GM12878 (cell line): ENCODE results near the gene LARP1B. TPM values are rescaled to one million over a fixed set of nuclear protein-coding genes. Genes with fewer than 3 reads are reported as not detected.

Experiments used
- ATAC-seq: fragments of 200-7000 bp; cut with Tn5 transposase; 3 replicates; pipeline ENCODE4 v1.9.1; 2020; ENCODE audit warnings: mild to moderate bottlenecking, moderate library complexity
- BruUV-seq: library from RNA; stranded (reverse); fragments of 400-500 nt; replicated peaks from 2 replicates; lab custom pipeline; 2021; lab: Mats Ljungman, UMichigan
- CTCF ChIA-PET: fragments of 300-600 bp; sonication (Branson Sonifier 250); formaldehyde crosslinking; extraction: SDS; loops from one replicate; lab custom pipeline; 2021; ENCODE audit warnings: inconsistent platforms; lab: Yijun Ruan, JAX
- POLR2A ChIA-PET: fragments of 350-600 bp; formaldehyde crosslinking; extraction: SDS; loops from one replicate; lab custom pipeline; 2021; ENCODE audit warnings: inconsistent platforms; lab: Charles Lee
- RAD21 ChIA-PET: fragments of 300-600 bp; sonication (Branson Sonifier 250); formaldehyde crosslinking; loops from one replicate; lab custom pipeline; 2023; ENCODE audit warnings: antibody characterized with exemption; ENCODE audit not compliant: unreplicated experiment; lab: Charles Lee
- SMC1A ChIA-PET: fragments of 300-600 bp; sonication (Branson Sonifier 250); formaldehyde crosslinking; loops from one replicate; lab custom pipeline; 2023; ENCODE audit not compliant: unreplicated experiment, uncharacterized antibody; lab: Charles Lee
- DNase-seq: peaks from one replicate; pipeline ENCODE4 v3.0.0-alpha.2; 2011; ENCODE audit warnings: low read depth, low spot score
- FAIRE-seq: peaks from 3 replicates; lab custom pipeline; 2011; peaks lifted over from hg19 to GRCh38; lab: Jason Lieb, UNC
- H2AFZ ChIP-seq: 2 replicates; pipeline ENCODE4 v1.6.0; 2011; ENCODE audit warnings: low read depth, low read length, control low read depth; ENCODE audit not compliant: control insufficient read depth
- H3K27ac ChIP-seq: 2 replicates; pipeline ENCODE4 v1.5.1; 2011; ENCODE audit warnings: control low read depth; ENCODE audit not compliant: control insufficient read depth, insufficient read depth
- H3K27me3 ChIP-seq, 2 experiments: replicated peaks in 1 of 2; 2 replicates each; pipeline versions ENCODE4 v1.6.0 to v1.6.1; 2011; ENCODE audit warnings: low read length in 1 of 2; ENCODE audit not compliant: control insufficient read depth in 2 of 2, insufficient read depth in 2 of 2
- H3K36me3 ChIP-seq, 2 experiments: 2 replicates each; pipeline ENCODE4 v1.5.1; 2011; ENCODE audit warnings: low read length in 1 of 2; ENCODE audit not compliant: control insufficient read depth in 2 of 2, insufficient read depth in 2 of 2
- H3K4me1 ChIP-seq: 2 replicates; pipeline ENCODE4 v1.6.1; 2011; ENCODE audit warnings: mild to moderate bottlenecking, low read length, moderate library complexity, mixed read lengths; ENCODE audit not compliant: control insufficient read depth, insufficient read depth
- H3K4me2 ChIP-seq: 2 replicates; pipeline ENCODE4 v1.6.0; 2011; ENCODE audit warnings: control low read depth; ENCODE audit not compliant: control insufficient read depth, insufficient read depth
- H3K4me3 ChIP-seq: fragments of 200-600 bp; sonication (generic); 2 replicates; pipeline ENCODE4 v1.5.1; 2016
- H3K79me2 ChIP-seq: 2 replicates; pipeline ENCODE4 v1.6.0; 2011; ENCODE audit warnings: low read length; ENCODE audit not compliant: control insufficient read depth, insufficient read depth
- H3K9ac ChIP-seq: 2 replicates; pipeline ENCODE4 v1.8.0; 2011; ENCODE audit warnings: low read length, control low read depth, mixed read lengths; ENCODE audit not compliant: control insufficient read depth, insufficient read depth
- H3K9me3 ChIP-seq: replicated peaks from 3 replicates; pipeline ENCODE4 v1.5.1; 2011; ENCODE audit warnings: mild to moderate bottlenecking, low read length; ENCODE audit not compliant: control insufficient read depth, insufficient read depth
- H4K20me1 ChIP-seq: 2 replicates; pipeline ENCODE4 v1.6.0; 2011; ENCODE audit not compliant: control insufficient read depth, insufficient read depth
- ATF3 ChIP-seq: IDR thresholded peaks from 2 replicates; pipeline ENCODE4 v1.6.1; 2011; ENCODE audit warnings: low read depth, mild to moderate bottlenecking, low read length, moderate library complexity, borderline replicate concordance; ENCODE audit errors: extremely low read depth
- ATF7 ChIP-seq: fragments of 450-650 bp; IDR thresholded peaks from 2 replicates; pipeline ENCODE4 v1.6.1; 2016; ENCODE audit warnings: low read depth, mild to moderate bottlenecking
- BMI1 ChIP-seq: fragments of 450-650 bp; IDR thresholded peaks from 2 replicates; pipeline ENCODE4 v1.6.1; 2016; ENCODE audit warnings: mild to moderate bottlenecking, moderate library complexity, borderline replicate concordance
- EP300 ChIP-seq, 2 experiments: fragments of 150-350 bp in 1 of 2; IDR thresholded peaks; 2 replicates each; pipeline ENCODE4 v1.6.1; 2011 to 2012; ENCODE audit warnings: low read depth in 2 of 2, low read length in 2 of 2, borderline replicate concordance in 1 of 2, improper control_type of control experiment in 1 of 2, inconsistent platforms in 1 of 2; ENCODE audit not compliant: control insufficient read depth in 1 of 2
- KDM1A ChIP-seq: fragments of 200-600 bp; sonication (generic); IDR thresholded peaks from 2 replicates; pipeline ENCODE4 v1.6.1; 2016; ENCODE audit warnings: borderline replicate concordance
- LARP7 ChIP-seq: fragments of 450-650 bp; IDR thresholded peaks from 2 replicates; pipeline ENCODE4 v1.6.1; 2017; ENCODE audit warnings: mild to moderate bottlenecking
- MYB ChIP-seq: fragments of 150-350 bp; IDR thresholded peaks from 2 replicates; pipeline ENCODE4 v1.6.1; 2014; ENCODE audit warnings: mild to moderate bottlenecking, low read depth, low read length, borderline replicate concordance
- NRF1 ChIP-seq: conservative IDR thresholded peaks from 2 replicates; pipeline ENCODE4 v1.6.1; 2011; ENCODE audit warnings: mild to moderate bottlenecking, low read depth, low read length, improper control_type of control experiment
- SMC3 ChIP-seq: IDR thresholded peaks from 2 replicates; pipeline ENCODE4 v1.6.1; 2011; ENCODE audit warnings: low read length, improper control_type of control experiment, borderline replicate concordance
- SP1 ChIP-seq: IDR thresholded peaks from one replicate; pipeline ENCODE4 v1.6.1; 2011; ENCODE audit warnings: low read depth, low read length
- SUZ12 ChIP-seq: fragments of 200-600 bp; sonication (generic); IDR thresholded peaks from one replicate; pipeline ENCODE4 v1.6.1; 2018; ENCODE audit warnings: antibody characterized with exemption, mild to moderate bottlenecking; ENCODE audit not compliant: unreplicated experiment
- TCF3 ChIP-seq: IDR thresholded peaks from 2 replicates; pipeline ENCODE4 v1.6.1; 2012; ENCODE audit warnings: low read depth, mild to moderate bottlenecking, low read length, borderline replicate concordance; ENCODE audit not compliant: insufficient read depth
- USF2 ChIP-seq: IDR thresholded peaks from 2 replicates; pipeline ENCODE4 v1.6.1; 2011; ENCODE audit warnings: low read depth, low read length, improper control_type of control experiment, borderline replicate concordance
- ZBTB11 ChIP-seq: fragments of 450-650 bp; formaldehyde crosslinking; IDR thresholded peaks from 2 replicates; pipeline ENCODE4 v1.5.0; 2022; ENCODE audit warnings: mild to moderate bottlenecking, missing genetic modification characterization
- ZNF24 ChIP-seq: fragments of 450-650 bp; IDR thresholded peaks from 2 replicates; pipeline ENCODE4 v1.6.1; 2017; ENCODE audit warnings: antibody characterized with exemption, mild to moderate bottlenecking
- WGBS: methylation state at CpG from one replicate; pipeline ENCODE4 v1.1.6; 2016; ENCODE audit warnings: low lambda C conversion rate; ENCODE audit not compliant: insufficient replicate concordance, insufficient coverage; ENCODE audit errors: missing lambda C conversion rate; 5-methylcytosine and 5-hydroxymethylcytosine counted together
- in situ Hi-C: fragments of 300-500 bp; cut with MboI; formaldehyde crosslinking; loops from 9 replicates; pipeline ENCODE4 v1.14.3; 2018; ENCODE audit warnings: mixed read lengths
- intact Hi-C: fragments of 100-400 bp; cut with micrococcal nuclease; formaldehyde crosslinking; loops from one replicate; pipeline ENCODE4 v1.14.2; 2022; ENCODE audit not compliant: unreplicated experiment
- polyA plus RNA-seq, 11 experiments: library from polyadenylated mRNA; depleted of rRNA in 4 of 11; unstranded in 6 of 11; stranded (reverse) in 5 of 11; fragments of >200 nt; fragmentation: Nextera tagmentation in 4 of 11; fragmentation: Illumina TruSeq in 1 of 11; extraction: Ambion mirVana in 4 of 11; extraction: Trizol in 1 of 11; gene quantifications; 1 replicate in 1 of 11; 2 replicates in 10 of 11; pipeline versions ENCODE4 v1.2.1 to v1.2.3, GENCODE V29; 2011 to 2016; ENCODE audit warnings: inconsistent platforms in 2 of 11, missing spikeins in 2 of 11, low read depth in 1 of 11
- total RNA-seq, 4 experiments: library from RNA; depleted of rRNA in 3 of 4; stranded (reverse); fragments of >200 nt in 3 of 4; fragmentation: Illumina TruSeq in 1 of 4; extraction: Trizol in 1 of 4; gene quantifications; 2 replicates each; pipeline versions ENCODE4 v1.2.1 to v1.2.3, GENCODE V29; 2013 to 2021

The LARP1B gene
- total and polyA plus RNA-seq, 10 of the 15 experiments (the other 5 are each of a cell fraction or from before 2014, with no cell fraction given) = 9.2 to 30.9 (median 14.7) TPM

GRCh38 chr4:128031756-128032384 is 29.2 kb upstream of the LARP1B start:
- in situ Hi-C loops (no loop called here), intact Hi-C loops (no loop called here)
- BruUV-seq = no TSS peak
- ATAC-seq = no peak
- SMC1A ChIA-PET = interaction anchor here (1.0 kb wide), 1 partner anchor 31 kb away, joined by 3 read pairs; no protein-coding TSS in a partner anchor
- CTCF ChIA-PET = no interaction called here
- POLR2A ChIA-PET = no interaction called here
- no peaks in the 10 kb centered on the region for H4K20me1 ChIP-seq
- no peaks in the 10 kb centered on the region for H3K27me3 ChIP-seq
- no peak overlapping the region for H3K27ac ChIP-seq
- no peaks in the 10 kb centered on the region for H3K4me1 ChIP-seq
- DNase-seq = no peak
- no peak overlapping the region for H3K9ac ChIP-seq
- no peak for FAIRE-seq
- TF ChIP-seq SP1 = no peak
- TF ChIP-seq MYB = no peak
- no peak for TF ChIP-seq BMI1
- no peak for TF ChIP-seq LARP7
- TF ChIP-seq NRF1 = no peak
- no peak for TF ChIP-seq KDM1A
- no peak for TF ChIP-seq SMC3
- no peak for TF ChIP-seq USF2
- no peak for TF ChIP-seq ZNF24
- no peak for TF ChIP-seq SUZ12
- TF ChIP-seq TCF3 = no peak
- no peak for TF ChIP-seq ZBTB11
- no peak for TF ChIP-seq EP300 (IDR thresholded peaks at IDR 0.05; ENCODE audit: borderline replicate concordance in 1 of 2, control insufficient read depth in 1 of 2, low read depth in 2 of 2, low read length in 2 of 2)
- no peak for TF ChIP-seq ATF7
- no peak for TF ChIP-seq ATF3
- no peak overlapping the region for H3K4me2 ChIP-seq
- H3K4me3 ChIP-seq = no peak overlapping the region
- RAD21 ChIA-PET = no interaction called here
- H3K36me3 ChIP-seq = peaks cover 2 to 5% of the 10 kb centered on the region in 2 experiments; a peak in 3 of 4 replicates
- no peaks in the 10 kb centered on the region for H3K9me3 ChIP-seq
- H3K79me2 ChIP-seq = no peaks in the 10 kb centered on the region
- no peak overlapping the region for H2AFZ ChIP-seq
- 92% methylated on average over 3 of the region's 3 CpGs for WGBS
